Trophoblast cell (in vitro differentiated cells and primary cell): Measurements from ENCODE around the gene PDS5B.

Experiments used
- DNase-seq, 2 donors: peaks; one replicate each; pipeline ENCODE4 v3.0.0-alpha.2; 2016
- H2AFZ ChIP-seq: 2 replicates; pipeline ENCODE4 v1.6.1; 2013; ENCODE audit warnings: low read length, moderate library complexity, mild to moderate bottlenecking; ENCODE audit not compliant: insufficient read depth, poor library complexity
- H2AK5ac ChIP-seq: 2 replicates; pipeline ENCODE4 v1.6.1; 2013; ENCODE audit warnings: mild to moderate bottlenecking, low read length
- H2BK120ac ChIP-seq: 2 replicates; pipeline ENCODE4 v1.6.1; 2013; ENCODE audit warnings: low read length, mild to moderate bottlenecking, moderate library complexity; ENCODE audit not compliant: insufficient read depth, poor library complexity
- H2BK12ac ChIP-seq: 2 replicates; pipeline ENCODE4 v1.6.1; 2013; ENCODE audit warnings: mild to moderate bottlenecking, low read length, moderate library complexity
- H2BK5ac ChIP-seq: 2 replicates; pipeline ENCODE4 v1.6.1; 2013; ENCODE audit warnings: low read length, low read depth, moderate library complexity, mild to moderate bottlenecking; ENCODE audit not compliant: poor library complexity
- H3K14ac ChIP-seq: 2 replicates; pipeline ENCODE4 v1.6.1; 2013; ENCODE audit warnings: mild to moderate bottlenecking, low read length
- H3K18ac ChIP-seq: 2 replicates; pipeline ENCODE4 v1.6.1; 2013; ENCODE audit warnings: mild to moderate bottlenecking, low read length
- H3K23ac ChIP-seq: 2 replicates; pipeline ENCODE4 v1.6.1; 2013; ENCODE audit warnings: low read length
- H3K27ac ChIP-seq: 2 replicates; pipeline ENCODE4 v1.5.1; 2013; ENCODE audit warnings: low read depth, mild to moderate bottlenecking, inconsistent platforms, low read length, moderate library complexity
- H3K27me3 ChIP-seq: 2 replicates; pipeline ENCODE4 v1.6.1; 2013; ENCODE audit warnings: inconsistent platforms, mild to moderate bottlenecking, low read length, moderate library complexity; ENCODE audit not compliant: insufficient read depth
- H3K36me3 ChIP-seq, 2 experiments: 1 replicate in 1 of 2; 2 replicates in 1 of 2; pipeline ENCODE4 v1.6.1; 2013; ENCODE audit warnings: low read length in 2 of 2, mild to moderate bottlenecking in 2 of 2, moderate library complexity in 1 of 2; ENCODE audit not compliant: insufficient read depth in 2 of 2, control insufficient read depth in 1 of 2
- H3K4ac ChIP-seq: 2 replicates; pipeline ENCODE4 v1.6.1; 2013; ENCODE audit warnings: low read depth, mild to moderate bottlenecking, low read length, moderate library complexity
- H3K4me1 ChIP-seq, 2 experiments: 1 replicate in 1 of 2; 2 replicates in 1 of 2; pipeline ENCODE4 v1.6.1; 2013; ENCODE audit warnings: low read length in 2 of 2, mild to moderate bottlenecking in 2 of 2, moderate library complexity in 1 of 2; ENCODE audit not compliant: insufficient read depth in 2 of 2, control insufficient read depth in 1 of 2
- H3K4me2 ChIP-seq: 2 replicates; pipeline ENCODE4 v1.6.1; 2013; ENCODE audit warnings: inconsistent platforms, mild to moderate bottlenecking, low read length, moderate library complexity
- H3K4me3 ChIP-seq: 2 replicates; pipeline ENCODE4 v1.5.1; 2013; ENCODE audit warnings: mild to moderate bottlenecking, low read depth, low read length, inconsistent platforms
- H3K79me1 ChIP-seq: one replicate; pipeline ENCODE4 v1.6.1; 2013; ENCODE audit warnings: low read length
- H3K79me2 ChIP-seq: 2 replicates; pipeline ENCODE4 v1.6.1; 2013; ENCODE audit warnings: low read length, mild to moderate bottlenecking; ENCODE audit not compliant: control insufficient read depth, insufficient read depth, poor library complexity
- H3K9ac ChIP-seq: 2 replicates; pipeline ENCODE4 v1.6.1; 2013; ENCODE audit warnings: mild to moderate bottlenecking, low read length
- H3K9me3 ChIP-seq: 2 replicates; pipeline ENCODE4 v1.6.1; 2013; ENCODE audit warnings: low read depth, mild to moderate bottlenecking, control low read depth, inconsistent platforms, low read length; ENCODE audit not compliant: insufficient read depth
- H4K12ac ChIP-seq: 2 replicates; pipeline ENCODE4 v1.6.1; 2013; ENCODE audit warnings: low read depth, mild to moderate bottlenecking, low read length, moderate library complexity
- H4K8ac ChIP-seq: 2 replicates; pipeline ENCODE4 v1.6.1; 2013; ENCODE audit warnings: low read depth, mild to moderate bottlenecking, low read length, moderate library complexity
- H4K91ac ChIP-seq: one replicate; pipeline ENCODE4 v1.6.1; 2013; ENCODE audit warnings: low read depth, mild to moderate bottlenecking, low read length, moderate library complexity
- WGBS: extraction: QIAGEN DNeasy Blood & Tissue Kit; methylation state at CpG from one replicate; pipeline ENCODE4 v1.1.7; 2013; ENCODE audit warnings: missing lambda C conversion rate; ENCODE audit not compliant: insufficient read length, insufficient coverage; ENCODE audit errors: extremely low coverage; 5-methylcytosine and 5-hydroxymethylcytosine counted together

PDS5B gene

GRCh38 chr13:32752311-32752710 is 166.1 kb downstream of the PDS5B start:
- Histone ChIP-seq H3K9ac (no peak overlapping the region), H2BK5ac (no peak overlapping the region), H3K14ac (no peak overlapping the region), H3K79me2 (no peaks in the 10 kb centered on the region), H2BK12ac (no peak overlapping the region), H4K91ac (no peak overlapping the region), H3K36me3 (no peaks in the 10 kb centered on the region), H2AFZ (no peak overlapping the region), H4K8ac (no peak overlapping the region), H3K79me1 (no peaks in the 10 kb centered on the region), H4K12ac (no peak overlapping the region), H3K18ac (no peak overlapping the region), H3K23ac (no peak overlapping the region), H2BK120ac (no peak overlapping the region), H2AK5ac (no peak overlapping the region), H3K27me3 (no peaks in the 10 kb centered on the region), H3K4me2 (no peak overlapping the region), H3K4me1 (no peaks in the 10 kb centered on the region), H3K27ac (no peak overlapping the region), H3K9me3 (no peaks in the 10 kb centered on the region), H3K4ac (no peak overlapping the region), H3K4me3 (no peak overlapping the region)
- WGBS: no CpG with 5 or more reads among the region's 4 CpGs
- no peak for DNase-seq

- Histone ChIP-seq H3K4me3 (no peak overlapping the region), H3K9me3 (no peaks in the 10 kb centered on the region), H3K27ac (no peak overlapping the region), H2BK5ac (no peak overlapping the region), H2BK12ac (no peak overlapping the region), H4K91ac (no peak overlapping the region), H3K9ac (no peak overlapping the region), H2AK5ac (no peak overlapping the region), H2AFZ (no peak overlapping the region), H3K23ac (no peak overlapping the region), H3K4me2 (no peak overlapping the region), H3K36me3 (no peaks in the 10 kb centered on the region), H3K18ac (no peak overlapping the region), H3K4ac (no peak overlapping the region), H2BK120ac (no peak overlapping the region), H3K14ac (no peak overlapping the region), H3K79me2 (no peaks in the 10 kb centered on the region), H3K4me1 (no peaks in the 10 kb centered on the region), H3K79me1 (no peaks in the 10 kb centered on the region), H4K8ac (no peak overlapping the region), H3K27me3 (no peaks in the 10 kb centered on the region), H4K12ac (no peak overlapping the region)
- no CpG with 5 or more reads among the region's 3 CpGs for WGBS
- no peak for DNase-seq
These were observed 166.8 kb downstream of the PDS5B start for GRCh38 chr13:32752997-32753606.

- H3K9me3 ChIP-seq: no peaks in the 10 kb centered on the region
- no peak overlapping the region for H3K27ac ChIP-seq
- WGBS: no CpG with 5 or more reads among the region's 1 CpG
- H3K79me2 ChIP-seq: no peaks in the 10 kb centered on the region
- H2AFZ ChIP-seq: no peak overlapping the region
- no peak overlapping the region for H4K8ac ChIP-seq
- H3K14ac ChIP-seq: no peak overlapping the region
- H3K36me3 ChIP-seq: no peaks in the 10 kb centered on the region
- H2BK5ac ChIP-seq: no peak overlapping the region
- H2BK120ac ChIP-seq: no peak overlapping the region
- H3K79me1 ChIP-seq: no peaks in the 10 kb centered on the region
- no peak overlapping the region for H2AK5ac ChIP-seq
- H3K4me3 ChIP-seq: no peak overlapping the region
- H4K91ac ChIP-seq: no peak overlapping the region
- no peak overlapping the region for H4K12ac ChIP-seq
- no peak overlapping the region for H2BK12ac ChIP-seq
- no peak overlapping the region for H3K18ac ChIP-seq
- H3K9ac ChIP-seq: no peak overlapping the region
- no peak overlapping the region for H3K4me2 ChIP-seq
- no peak for DNase-seq
- H3K27me3 ChIP-seq: no peaks in the 10 kb centered on the region
- no peak overlapping the region for H3K23ac ChIP-seq
- no peaks in the 10 kb centered on the region for H3K4me1 ChIP-seq
- H3K4ac ChIP-seq: no peak overlapping the region
These were observed 167.9 kb downstream of the PDS5B start for GRCh38 chr13:32754179-32754578.

- Histone ChIP-seq H2BK12ac (no peak overlapping the region), H3K9me3 (no peaks in the 10 kb centered on the region)
These were observed 172.9 kb downstream of the PDS5B start for GRCh38 chr13:32759152-32759551.

More at GRCh38 chr13:32759152-32759551, 172.9 kb downstream of the PDS5B start:
- Histone ChIP-seq H3K27me3 (no peaks in the 10 kb centered on the region), H3K79me2 (no peaks in the 10 kb centered on the region), H3K4me1 (no peaks in the 10 kb centered on the region), H2BK120ac (no peak overlapping the region), H3K4me2 (no peak overlapping the region), H3K14ac (no peak overlapping the region), H3K79me1 (no peaks in the 10 kb centered on the region), H3K18ac (no peak overlapping the region), H3K27ac (no peak overlapping the region), H2AFZ (no peak overlapping the region), H3K4me3 (no peak overlapping the region), H4K12ac (no peak overlapping the region), H3K4ac (no peak overlapping the region), H2AK5ac (no peak overlapping the region), H3K36me3 (peaks cover 0 to 2% of the 10 kb centered on the region in 2 experiments), H4K8ac (no peak overlapping the region), H3K9ac (no peak overlapping the region), H4K91ac (no peak overlapping the region), H3K23ac (no peak overlapping the region), H2BK5ac (no peak overlapping the region)
- DNase-seq: no peak
- WGBS: no CpG with 5 or more reads among the region's 2 CpGs
